ENCODE measurements around the gene TRIM4.
"Not testable (repeated sequence)": the region's sequence is repeated elsewhere in the genome, so short reads cannot be mapped to it uniquely, and the experiment has no call there.

Gene TRIM4

GRCh38 chr7:99918959-99919813 is at the start of gene TRIM4:
TSS of gene TRIM4 (minus strand) at chr7:99919530. CDS start at chr7:99919401, 129 bp downstream.
- peak; percentile 76 to 81 for DNase-seq (ENCODE audit: low read depth in 2 of 2)

GRCh38 chr7:99958564-99959227 is 39.4 kb upstream of the TRIM4 start:
- no peak for DNase-seq (ENCODE audit: low read depth in 2 of 2)

- DNase-seq (ENCODE audit: low read depth in 2 of 2): no peak
Measured at GRCh38 chr7:99955247-99955646, 35.9 kb upstream of the TRIM4 start.

- DNase-seq (ENCODE audit: low read depth in 2 of 2): not testable (repeated sequence)
Measured at GRCh38 chr7:99954643-99955042, 35.3 kb upstream of the TRIM4 start.

- no peak for DNase-seq (ENCODE audit: low read depth in 2 of 2)
Measured at GRCh38 chr7:99953649-99954048, 34.3 kb upstream of the TRIM4 start.

- not testable (repeated sequence) for DNase-seq (ENCODE audit: low read depth in 2 of 2)
Measured at GRCh38 chr7:99952649-99953048, 33.3 kb upstream of the TRIM4 start.

- DNase-seq (ENCODE audit: low read depth in 2 of 2): not testable (repeated sequence)
Measured at GRCh38 chr7:99950819-99951218, 31.5 kb upstream of the TRIM4 start.

GRCh38 chr7:99949645-99950228 is 30.4 kb upstream of the TRIM4 start:
- DNase-seq (ENCODE audit: low read depth in 2 of 2): no peak

GRCh38 chr7:99947608-99948007 is 28.3 kb upstream of the TRIM4 start:
- DNase-seq (ENCODE audit: low read depth in 2 of 2): no peak

- no peak for DNase-seq (ENCODE audit: low read depth in 2 of 2)
Measured at GRCh38 chr7:99944497-99945070, 25.3 kb upstream of the TRIM4 start.

- no peak for DNase-seq (ENCODE audit: low read depth in 2 of 2)
Measured at GRCh38 chr7:99943641-99944496, 24.5 kb upstream of the TRIM4 start.

GRCh38 chr7:99938296-99938695 is 19.0 kb upstream of the TRIM4 start:
- no peak for DNase-seq (ENCODE audit: low read depth in 2 of 2)

GRCh38 chr7:99935009-99935408 is 15.7 kb upstream of the TRIM4 start:
- not testable (repeated sequence) for DNase-seq (ENCODE audit: low read depth in 2 of 2)

GRCh38 chr7:99930376-99930775 is 11.0 kb upstream of the TRIM4 start:
- DNase-seq (ENCODE audit: low read depth in 2 of 2): no peak

GRCh38 chr7:99929730-99930053 is 10.4 kb upstream of the TRIM4 start:
- DNase-seq (ENCODE audit: low read depth in 2 of 2): no peak

- DNase-seq (ENCODE audit: low read depth in 2 of 2): no peak
Measured at GRCh38 chr7:99928994-99929729, 9.8 kb upstream of the TRIM4 start, which contains the start of gene GJC3. TSS of gene GJC3 (minus strand) at chr7:99929620. CDS start at chr7:99929620, 0 bp downstream.

- DNase-seq (ENCODE audit: low read depth in 2 of 2): no peak
Measured at GRCh38 chr7:99928188-99928587, 8.9 kb upstream of the TRIM4 start.

- DNase-seq (ENCODE audit: low read depth in 2 of 2): no peak
Measured at GRCh38 chr7:99927536-99927935, 8.2 kb upstream of the TRIM4 start.

- no peak for DNase-seq (ENCODE audit: low read depth in 2 of 2)
Measured at GRCh38 chr7:99926321-99926720, 7.0 kb upstream of the TRIM4 start.

- no peak for DNase-seq (ENCODE audit: low read depth in 2 of 2)
Measured at GRCh38 chr7:99923200-99923599, 3.9 kb upstream of the TRIM4 start.

- no peak for DNase-seq (ENCODE audit: low read depth in 2 of 2)
Measured at GRCh38 chr7:99920149-99920548, 819 bp upstream of the TRIM4 start.

Measured in stimulated activated CD4-positive, alpha-beta T cell treated with anti-CD3 and anti-CD28 coated beads, Interleukin-1b, Interleukin-23, amount 100 ng/mL, for 4 hours (primary cell).